GM18907 (cell line): Measurements from ENCODE around the gene EPHB6.

Source experiments
- ATAC-seq: cut with Tn5 transposase; IDR thresholded peaks from one replicate; pipeline ENCODE4 v1.9.1; 2021; ENCODE audit warnings: mild to moderate bottlenecking, moderate library complexity; ENCODE audit not compliant: unreplicated experiment

EPHB6 gene

DNA sequence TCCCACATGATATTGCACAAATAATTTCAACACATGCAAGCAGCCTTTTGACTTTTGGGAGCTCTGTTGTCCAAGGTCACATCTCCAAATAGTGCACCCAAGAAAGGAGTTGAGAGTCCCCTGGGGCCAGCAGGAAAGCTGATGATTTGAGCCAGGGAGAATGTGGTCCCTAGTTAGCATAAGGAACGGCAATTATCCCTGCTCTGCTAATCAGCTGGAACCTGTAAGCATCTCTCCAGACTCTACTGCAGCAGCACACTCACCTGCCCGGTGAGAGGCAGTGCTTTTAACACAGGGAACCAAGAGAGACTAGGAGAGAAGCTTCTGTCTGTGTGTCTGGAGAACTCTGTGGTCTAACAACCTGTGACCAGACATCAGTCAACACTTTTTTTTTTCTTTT, 61.6 kb downstream of the EPHB6 start:
- no peak for ATAC-seq

DNA sequence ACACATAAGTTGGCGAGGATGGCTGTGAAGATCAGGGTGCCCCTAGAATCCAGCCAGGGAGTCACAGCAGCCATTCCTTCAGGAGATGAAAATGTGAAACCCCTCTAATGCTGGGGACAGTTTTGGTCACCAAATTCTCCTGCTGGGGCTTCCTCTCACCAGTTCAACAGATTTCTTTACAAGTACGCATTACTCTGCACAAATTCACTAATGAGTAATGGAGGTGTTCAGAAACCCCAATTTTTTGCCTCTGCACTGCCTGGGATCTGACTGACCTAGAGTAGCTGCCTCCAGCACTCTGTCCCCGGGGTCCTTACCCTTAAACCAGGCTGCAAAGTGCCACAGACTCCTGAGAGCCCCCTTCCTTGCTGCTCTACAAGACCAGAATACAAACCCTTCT, 62.6 kb downstream of the EPHB6 start:
- no peak for ATAC-seq

DNA sequence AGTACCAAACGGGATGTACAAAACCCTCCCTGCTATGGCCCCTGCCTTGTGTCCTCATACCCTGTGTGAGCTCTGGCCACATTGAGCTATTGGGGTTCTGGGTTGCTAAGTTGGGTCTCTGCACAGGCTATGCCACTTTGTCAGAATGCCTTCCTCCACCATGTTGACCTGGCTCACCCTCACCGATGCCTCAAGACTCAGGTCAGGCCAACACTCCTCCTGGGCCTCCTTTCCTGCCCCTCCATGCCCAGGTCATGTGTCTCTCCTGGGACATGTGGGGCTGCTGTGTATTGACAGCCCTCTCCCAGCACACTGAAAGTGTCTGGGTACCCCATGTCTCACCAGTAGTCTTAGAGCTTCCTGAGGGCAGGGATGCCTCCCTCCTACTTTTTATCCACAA, 64.0 kb downstream of the EPHB6 start:
- no peak for ATAC-seq

DNA sequence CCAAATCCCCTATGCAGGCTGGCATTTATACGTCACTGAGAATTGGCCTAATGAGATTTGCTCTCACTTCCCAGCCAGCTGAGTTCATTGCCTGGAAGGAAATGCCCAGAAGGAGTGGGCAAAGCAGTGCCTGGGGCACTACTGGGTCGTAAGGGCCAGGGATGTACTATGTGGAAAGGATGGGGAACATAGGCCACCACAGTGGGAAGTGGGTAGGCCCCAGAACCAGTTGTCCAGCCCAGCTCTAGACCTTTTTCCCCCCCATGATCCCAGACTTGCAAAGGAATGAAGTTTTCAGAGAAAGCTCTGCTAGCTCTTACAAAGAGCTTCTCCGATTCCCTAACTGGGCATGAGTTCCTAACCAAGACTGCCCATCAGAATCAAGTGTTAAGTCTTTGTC, 64.8 kb downstream of the EPHB6 start:
- no peak for ATAC-seq
